NT2/D1 (cell line): ENCODE results near the gene TBX1.

Source experiments
- SUZ12 ChIP-seq: IDR thresholded peaks from 2 replicates; pipeline ENCODE4 v1.6.1; 2011; ENCODE audit not compliant: insufficient read length, insufficient read depth; ENCODE audit errors: extremely low read depth
- YY1 ChIP-seq: IDR thresholded peaks from 2 replicates; pipeline ENCODE4 v1.6.1; 2011; ENCODE audit not compliant: insufficient read length, insufficient read depth
- ZNF274 ChIP-seq: IDR thresholded peaks from 2 replicates; pipeline ENCODE4 v1.6.1; 2011; ENCODE audit warnings: mild to moderate bottlenecking, low read depth, low read length

- TF ChIP-seq YY1: no peak
- TF ChIP-seq SUZ12: no peak
- no peak for TF ChIP-seq ZNF274
Observed at GRCh38 chr22:19806213-19807160, 45.9 kb downstream of the TBX1 start.
